ENCODE data around the gene DCP2. TPM values are rescaled to one million over a fixed set of nuclear protein-coding genes. Genes with fewer than 3 reads are reported as not detected.

DCP2 gene
- total RNA-seq, 1 experiment from 2014 or later: 176 TPM

- Histone ChIP-seq H3K79me1 (ENCODE audit: insufficient read depth, low read depth, low read length, poor library complexity, severe bottlenecking) (no peaks in the 10 kb centered on the region), H2BK5ac (ENCODE audit: insufficient read length, low read length) (no peak overlapping the region), H3K23me2 (ENCODE audit: insufficient read length, low read depth, low read length, poor library complexity, severe bottlenecking) (peaks cover 8% of the 10 kb centered on the region), H3K27me3 (ENCODE audit: insufficient read depth, low read length) (no peaks in the 10 kb centered on the region), H2BK12ac (ENCODE audit: insufficient read length, low read depth, low read length) (no peak overlapping the region), H2AK5ac (ENCODE audit: insufficient read length, low read length) (no peak overlapping the region), H3K4me1 (ENCODE audit: insufficient read depth, low read length) (no peaks in the 10 kb centered on the region; the same call in 1 of the 2 replicates), H2BK120ac (ENCODE audit: low read depth, low read length, poor library complexity, severe bottlenecking) (no peak overlapping the region), H3K4ac (ENCODE audit: low read depth, low read length) (no peak overlapping the region), H2BK20ac (ENCODE audit: low read depth, low read length, poor library complexity, severe bottlenecking) (no peak overlapping the region), H2AFZ (ENCODE audit: low read length) (no peak overlapping the region), H4K91ac (ENCODE audit: insufficient read length, low read depth, low read length) (no peak overlapping the region), H4K5ac (ENCODE audit: insufficient read length, low read depth, low read length) (no peak overlapping the region), H3K79me2 (ENCODE audit: insufficient read depth, low read length) (peaks cover 11% of the 10 kb centered on the region; the same call in 1 of the 2 replicates), H3T11ph (ENCODE audit: low read length) (no peak overlapping the region), H3K56ac (ENCODE audit: insufficient read length, low read depth, low read length) (no peak overlapping the region), H3K4me2 (ENCODE audit: insufficient read depth, insufficient read length, low read length) (no peak overlapping the region), H3K18ac (ENCODE audit: insufficient read length, low read depth, low read length) (no peak overlapping the region), H3K27ac (ENCODE audit: insufficient read length, low read depth, low read length) (no peak overlapping the region), H3K23ac (ENCODE audit: insufficient read length, low read depth, low read length) (no peak overlapping the region), H4K8ac (replicated peaks; ENCODE audit: insufficient read length, low read depth, low read length) (no peak overlapping the region), H4K20me1 (ENCODE audit: control insufficient read depth, insufficient read depth, insufficient read length) (no peaks in the 10 kb centered on the region), H3K9ac (ENCODE audit: extremely low read depth, insufficient read length, low read length) (no peak overlapping the region), H3K9me3 (ENCODE audit: control insufficient read depth, low read depth, low read length) (no peaks in the 10 kb centered on the region), H3K14ac (ENCODE audit: insufficient read depth, low read length) (no peak overlapping the region), H2BK15ac (ENCODE audit: low read depth, low read length) (no peak overlapping the region)
- TF ChIP-seq CTCF (conservative IDR thresholded peaks at IDR 0.05): no peak
- Mint-ChIP-seq H3K9me3 (no peaks in the 10 kb centered on the region; a peak in 1 of 5 replicates), H3K4me1 (peaks cover 23 to 25% of the 10 kb centered on the region in 2 experiments), H3K27me3 (ENCODE audit: low read depth) (no peaks in the 10 kb centered on the region), H3K27ac (no peak overlapping the region), H3K4me3 (no peak overlapping the region), H3K36me3 (ENCODE audit: insufficient read depth in 1 of 3, low read depth in 3 of 3) (peaks cover 0 to 2% (median 1%) of the 10 kb centered on the region in 3 experiments; a peak in 2 of 7 replicates)
- WGBS (ENCODE audit: extremely low coverage, insufficient read length, low lambda C conversion rate): no CpG with 5 or more reads among the region's 1 CpG
- no peak for DNase-seq
Measured at GRCh38 chr5:112973904-112974303, 2.7 kb upstream of the DCP2 start.

All from H9 (cell line).